IPS DF 6.9 (cell line): ENCODE results near the gene MADCAM1.

Experiments used
- DNase-seq: peaks from one replicate; pipeline ENCODE4 v3.0.0-alpha.2; 2013; ENCODE audit warnings: low read depth, low spot score
- H3K27ac ChIP-seq: one replicate; pipeline ENCODE4 v1.5.1; 2013; ENCODE audit warnings: low read length, control low read depth
- H3K27me3 ChIP-seq: 2 replicates; pipeline ENCODE4 v1.6.1; 2013; ENCODE audit warnings: mild to moderate bottlenecking, low read length; ENCODE audit not compliant: control insufficient read depth, insufficient read depth
- H3K36me3 ChIP-seq: 2 replicates; pipeline ENCODE4 v1.6.1; 2013; ENCODE audit warnings: low read length; ENCODE audit not compliant: control insufficient read depth, insufficient read depth
- H3K4me1 ChIP-seq: 2 replicates; pipeline ENCODE4 v1.6.1; 2013; ENCODE audit warnings: low read length; ENCODE audit not compliant: control insufficient read depth, insufficient read depth
- H3K4me3 ChIP-seq: 2 replicates; pipeline ENCODE4 v1.5.1; 2013; ENCODE audit warnings: mild to moderate bottlenecking, low read length
- H3K9me3 ChIP-seq: 2 replicates; pipeline ENCODE4 v1.6.1; 2013; ENCODE audit warnings: low read length, inconsistent platforms; ENCODE audit not compliant: control insufficient read depth, insufficient read depth
- WGBS: extraction: QIAGEN DNeasy Blood & Tissue Kit; methylation state at CpG from one replicate; pipeline ENCODE4 v1.1.7; 2013; ENCODE audit warnings: mixed read lengths, missing lambda C conversion rate; ENCODE audit not compliant: insufficient read length, insufficient coverage; 5-methylcytosine and 5-hydroxymethylcytosine counted together

The MADCAM1 gene

GRCh38 chr19:497869-498510 is 1.7 kb downstream of the MADCAM1 start:
- no peaks in the 10 kb centered on the region for H3K9me3 ChIP-seq
- no CpG with 5 or more reads among the region's 50 CpGs for whole genome bisulfite sequencing
- 0 out of 2 replicates have a peak, but pooled peaks cover 2% of the 10 kb centered on the region for H3K4me1 ChIP-seq
- H3K4me3 ChIP-seq, result peak overlapping the region; percentile 54; the same call in 1 of the 2 replicates
- H3K27ac ChIP-seq, result no peak overlapping the region
- no peaks in the 10 kb centered on the region for H3K36me3 ChIP-seq
- H3K27me3 ChIP-seq, result peaks cover 11% of the 10 kb centered on the region; the same call in 1 of the 2 replicates
- no peak for DNase-seq

GRCh38 chr19:498511-498891 is 2.2 kb downstream of the MADCAM1 start:
- WGBS, result no CpG with 5 or more reads among the region's 26 CpGs
- peak overlapping the region; percentile 54; the same call in 1 of the 2 replicates for H3K4me3 ChIP-seq
- DNase-seq, result no peak
- H3K36me3 ChIP-seq, result no peaks in the 10 kb centered on the region
- H3K27ac ChIP-seq, result no peak overlapping the region
- peaks cover 11% of the 10 kb centered on the region; the same call in 1 of the 2 replicates for H3K27me3 ChIP-seq
- 0 out of 2 replicates have a peak, but pooled peaks cover 2% of the 10 kb centered on the region for H3K4me1 ChIP-seq
- H3K9me3 ChIP-seq, result no peaks in the 10 kb centered on the region

- no peaks in the 10 kb centered on the region for H3K9me3 ChIP-seq
- no peak overlapping the region for H3K27ac ChIP-seq
- H3K36me3 ChIP-seq, result no peaks in the 10 kb centered on the region
- no CpG with 5 or more reads among the region's 31 CpGs for WGBS
- peaks cover 11% of the 10 kb centered on the region; the same call in 1 of the 2 replicates for H3K27me3 ChIP-seq
- DNase-seq, result no peak
- 0 out of 2 replicates have a peak, but pooled peaks cover 2% of the 10 kb centered on the region for H3K4me1 ChIP-seq
- H3K4me3 ChIP-seq, result no peak overlapping the region
Observed at GRCh38 chr19:498977-499623, 2.8 kb downstream of the MADCAM1 start.

- no peaks in the 10 kb centered on the region for H3K4me1 ChIP-seq
- no CpG with 5 or more reads among the region's 17 CpGs for WGBS
- H3K27me3 ChIP-seq, result peaks cover 11% of the 10 kb centered on the region; the same call in 1 of the 2 replicates
- no peak overlapping the region for H3K4me3 ChIP-seq
- H3K27ac ChIP-seq, result no peak overlapping the region
- no peak for DNase-seq
- no peaks in the 10 kb centered on the region for H3K9me3 ChIP-seq
- no peaks in the 10 kb centered on the region for H3K36me3 ChIP-seq
Observed at GRCh38 chr19:501646-502045, 5.4 kb downstream of the MADCAM1 start.

- H3K27me3 ChIP-seq, result no peaks in the 10 kb centered on the region
- no peak overlapping the region for H3K4me3 ChIP-seq
- no peaks in the 10 kb centered on the region for H3K36me3 ChIP-seq
- WGBS, result no CpG with 5 or more reads among the region's 14 CpGs
- no peaks in the 10 kb centered on the region for H3K4me1 ChIP-seq
- no peak for DNase-seq
- H3K27ac ChIP-seq, result no peak overlapping the region
- no peaks in the 10 kb centered on the region for H3K9me3 ChIP-seq
Observed at GRCh38 chr19:504616-505015, 8.3 kb downstream of the MADCAM1 start.

GRCh38 chr19:506404-507285 is 10.4 kb downstream of the MADCAM1 start:
- no CpG with 5 or more reads among the region's 48 CpGs for WGBS
- DNase-seq, result peak; percentile 94
- Histone ChIP-seq H3K36me3 (no peaks in the 10 kb centered on the region), H3K27ac (no peak overlapping the region), H3K9me3 (no peaks in the 10 kb centered on the region), H3K4me3 (peak overlapping the region; percentile 86; the same call in 1 of the 2 replicates), H3K27me3 (no peaks in the 10 kb centered on the region), H3K4me1 (no peaks in the 10 kb centered on the region; the same call in none of the 2 replicates)

- Histone ChIP-seq H3K9me3 (no peaks in the 10 kb centered on the region), H3K36me3 (no peaks in the 10 kb centered on the region), H3K27ac (no peak within 1 kb of the TSS), H3K4me3 (peak within 1 kb of the TSS; percentile 86), H3K4me1 (no peaks in the 10 kb centered on the region; the same call in none of the 2 replicates), H3K27me3 (no peaks in the 10 kb centered on the region)
- DNase-seq, result no peak
- no CpG with 5 or more reads among the region's 81 CpGs for WGBS
Observed at GRCh38 chr19:507286-508203, 11.3 kb downstream of the MADCAM1 start, which contains the start of gene TPGS1. TSS of gene TPGS1 (plus strand) at chr19:507497. CDS start at chr19:507507, 10 bp downstream.

GRCh38 chr19:508204-509150 is 12.2 kb downstream of the MADCAM1 start:
- no peak for DNase-seq
- no peak overlapping the region for H3K27ac ChIP-seq
- H3K4me1 ChIP-seq, result no peaks in the 10 kb centered on the region; the same call in none of the 2 replicates
- no CpG with 5 or more reads among the region's 32 CpGs for WGBS
- H3K36me3 ChIP-seq, result no peaks in the 10 kb centered on the region
- peak overlapping the region; percentile 86; the same call in 1 of the 2 replicates for H3K4me3 ChIP-seq
- H3K27me3 ChIP-seq, result no peaks in the 10 kb centered on the region
- H3K9me3 ChIP-seq, result no peaks in the 10 kb centered on the region

- DNase-seq, result no peak
- Histone ChIP-seq H3K27me3 (no peaks in the 10 kb centered on the region), H3K36me3 (no peaks in the 10 kb centered on the region), H3K4me3 (no peak overlapping the region), H3K9me3 (no peaks in the 10 kb centered on the region), H3K4me1 (no peaks in the 10 kb centered on the region; the same call in none of the 2 replicates), H3K27ac (no peak overlapping the region)
- WGBS, result no CpG with 5 or more reads among the region's 21 CpGs
Observed at GRCh38 chr19:510606-511100, 14.4 kb downstream of the MADCAM1 start.
